HG03460 (cell line): ENCODE measurements around the gene ABHD1.
A peak's percentile ranks its signal among the peaks of the same experiment; 100 is the strongest.

Experiments used
- ATAC-seq: cut with Tn5 transposase; IDR thresholded peaks from one replicate; pipeline ENCODE4 v1.9.1; 2021; ENCODE audit not compliant: unreplicated experiment

The ABHD1 gene

GRCh38 chr2:27086724-27087593 is 36.7 kb upstream of the ABHD1 start, which contains the start of gene KHK:
Gene KHK, plus strand, starts transcription at chr2:27086772. Its CDS starts 488 bp downstream, at chr2:27087260.
- ATAC-seq, result peak; percentile 20

- ATAC-seq, result no peak
Observed at GRCh38 chr2:27087823-27088410, 35.7 kb upstream of the ABHD1 start.

GRCh38 chr2:27088634-27089033 is 35.0 kb upstream of the ABHD1 start:
- ATAC-seq, result no peak

- no peak for ATAC-seq
Observed at GRCh38 chr2:27089111-27089954, 34.3 kb upstream of the ABHD1 start.

GRCh38 chr2:27091746-27092695 is 31.6 kb upstream of the ABHD1 start:
- no peak for ATAC-seq

- ATAC-seq, result no peak
Observed at GRCh38 chr2:27092696-27093429, 30.8 kb upstream of the ABHD1 start.

- ATAC-seq, result no peak
Observed at GRCh38 chr2:27093430-27094352, 29.9 kb upstream of the ABHD1 start.

- ATAC-seq, result no peak
Observed at GRCh38 chr2:27094353-27094984, 29.1 kb upstream of the ABHD1 start.

GRCh38 chr2:27095427-27095744 is 28.2 kb upstream of the ABHD1 start:
- no peak for ATAC-seq

GRCh38 chr2:27095745-27096651 is 27.6 kb upstream of the ABHD1 start:
- ATAC-seq, result no peak

- ATAC-seq, result no peak
Observed at GRCh38 chr2:27096748-27097297, 26.8 kb upstream of the ABHD1 start.

- no peak for ATAC-seq
Observed at GRCh38 chr2:27097341-27097740, 26.3 kb upstream of the ABHD1 start.

- ATAC-seq, result no peak
Observed at GRCh38 chr2:27099334-27099955, 24.2 kb upstream of the ABHD1 start.

- no peak for ATAC-seq
Observed at GRCh38 chr2:27100036-27100435, 23.6 kb upstream of the ABHD1 start.

- ATAC-seq, result no peak
Observed at GRCh38 chr2:27102329-27102728, 21.3 kb upstream of the ABHD1 start.

GRCh38 chr2:27105981-27106380 is 17.6 kb upstream of the ABHD1 start:
- no peak for ATAC-seq

GRCh38 chr2:27108221-27108620 is 15.4 kb upstream of the ABHD1 start:
- ATAC-seq, result no peak
